Gastroesophageal sphincter (tissue), 4 donors: ENCODE results near the gene SORCS1. TPM values are rescaled to one million over a fixed set of nuclear protein-coding genes. Genes with fewer than 3 reads are reported as not detected.

Source experiments
- ATAC-seq: fragments of 150-250 bp; one replicate; pipeline ENCODE4 v1.9.1; 2016; ENCODE audit warnings: mild to moderate bottlenecking, moderate library complexity
- H3K27ac ChIP-seq, 4 donors: fragments of 200-600 bp; sonication (generic) in 3 of 4; 1 replicate in 3 of 4; 2 replicates in 1 of 4; pipeline ENCODE4 v1.5.1; 2016 to 2019
- H3K27me3 ChIP-seq: fragments of 200-600 bp; sonication (generic); one replicate; pipeline ENCODE4 v1.5.1; 2019
- H3K36me3 ChIP-seq, 2 donors: fragments of 200-600 bp; sonication (generic); one replicate each; pipeline ENCODE4 v1.5.1; 2019; ENCODE audit warnings: control low read depth in 1 of 2
- H3K4me1 ChIP-seq, 3 donors: fragments of 200-600 bp; sonication (generic); 1 replicate in 2 of 3; 2 replicates in 1 of 3; pipeline ENCODE4 v1.5.1; 2016 to 2019; ENCODE audit warnings: control low read depth in 2 of 3
- H3K4me3 ChIP-seq, 2 donors: fragments of 200-600 bp; sonication (generic); one replicate each; pipeline ENCODE4 v1.5.1; 2019; ENCODE audit warnings: mild to moderate bottlenecking in 1 of 2, moderate library complexity in 1 of 2
- H3K9me3 ChIP-seq, 3 donors: fragments of 200-600 bp; sonication (generic); one replicate each; pipeline ENCODE4 v1.5.1; 2017 to 2019; ENCODE audit warnings: control low read depth in 2 of 3
- EP300 ChIP-seq: sonication (generic); formaldehyde crosslinking; IDR thresholded peaks from one replicate; pipeline ENCODE4 v1.6.1; 2017; ENCODE audit warnings: antibody characterized with exemption, mild to moderate bottlenecking
- POLR2A ChIP-seq, 2 donors: fragments of 450-650 bp; IDR thresholded peaks; one replicate each; pipeline ENCODE4 v1.6.1; 2017; ENCODE audit warnings: antibody characterized with exemption in 2 of 2, mild to moderate bottlenecking in 2 of 2, moderate library complexity in 1 of 2
- POLR2AphosphoS5 ChIP-seq: sonication (generic); formaldehyde crosslinking; IDR thresholded peaks from one replicate; pipeline ENCODE4 v1.6.1; 2017; ENCODE audit warnings: antibody characterized with exemption
- WGBS, 2 donors: methylation state at CpG; one replicate each; pipeline ENCODE4 v1.1.5; 2018; ENCODE audit warnings: low coverage in 1 of 2; 5-methylcytosine and 5-hydroxymethylcytosine counted together
- total RNA-seq, 4 donors: library from RNA; depleted of rRNA; stranded (reverse); fragments of >200 nt; gene quantifications; one replicate each; pipeline ENCODE4 v1.1.0, GENCODE V29; 2016
- TF ChIP-seq, protein P1 (sequence below), 4 experiments: fragments of 200-600 bp in 2 of 4; fragments of 450-650 bp in 2 of 4; sonication (generic) in 1 of 4; IDR thresholded peaks; one replicate each; pipeline ENCODE4 v1.5.1; 2017 to 2019; ENCODE audit warnings: antibody characterized with exemption in 4 of 4, mild to moderate bottlenecking in 2 of 4, moderate library complexity in 2 of 4

SORCS1 gene
- total RNA-seq, 4 donors from 2014 or later, result 8.5 to 18.6 (median 10.0) TPM

DNA sequence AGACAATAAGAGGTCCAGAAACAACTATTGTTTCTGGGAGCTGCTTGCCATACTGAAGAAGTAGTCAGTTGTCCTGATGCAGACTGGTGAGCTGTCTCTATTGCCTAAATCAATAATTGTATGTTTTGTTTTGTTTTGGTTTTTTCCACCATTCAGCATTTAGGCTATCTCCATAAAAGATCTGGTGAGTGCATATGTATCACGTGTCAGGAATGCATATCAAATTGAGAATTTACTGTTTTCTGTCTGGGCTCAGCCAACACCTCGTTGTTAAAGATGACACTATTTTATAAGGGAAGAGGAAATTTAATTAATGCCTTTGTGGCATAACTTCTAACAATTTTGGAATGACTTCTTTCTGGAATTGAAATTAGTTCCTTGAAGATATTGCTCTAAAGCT lies 66.2 kb downstream of the SORCS1 start:
- 70 to 78% methylated on average over 2 of the region's 2 CpGs for WGBS, 2 donors
- peaks cover under 1% of the 10 kb centered on the region for H3K27me3 ChIP-seq
- no peaks in the 10 kb centered on the region for H3K36me3 ChIP-seq
- H3K4me1 ChIP-seq, result peaks cover 0 to 10% (median under 1%) of the 10 kb centered on the region in 3 donors
- H3K4me3 ChIP-seq, result no peak overlapping the region
- H3K27ac ChIP-seq, result no peak overlapping the region
- no peak for TF ChIP-seq EP300
- TF ChIP-seq, protein P1, sequence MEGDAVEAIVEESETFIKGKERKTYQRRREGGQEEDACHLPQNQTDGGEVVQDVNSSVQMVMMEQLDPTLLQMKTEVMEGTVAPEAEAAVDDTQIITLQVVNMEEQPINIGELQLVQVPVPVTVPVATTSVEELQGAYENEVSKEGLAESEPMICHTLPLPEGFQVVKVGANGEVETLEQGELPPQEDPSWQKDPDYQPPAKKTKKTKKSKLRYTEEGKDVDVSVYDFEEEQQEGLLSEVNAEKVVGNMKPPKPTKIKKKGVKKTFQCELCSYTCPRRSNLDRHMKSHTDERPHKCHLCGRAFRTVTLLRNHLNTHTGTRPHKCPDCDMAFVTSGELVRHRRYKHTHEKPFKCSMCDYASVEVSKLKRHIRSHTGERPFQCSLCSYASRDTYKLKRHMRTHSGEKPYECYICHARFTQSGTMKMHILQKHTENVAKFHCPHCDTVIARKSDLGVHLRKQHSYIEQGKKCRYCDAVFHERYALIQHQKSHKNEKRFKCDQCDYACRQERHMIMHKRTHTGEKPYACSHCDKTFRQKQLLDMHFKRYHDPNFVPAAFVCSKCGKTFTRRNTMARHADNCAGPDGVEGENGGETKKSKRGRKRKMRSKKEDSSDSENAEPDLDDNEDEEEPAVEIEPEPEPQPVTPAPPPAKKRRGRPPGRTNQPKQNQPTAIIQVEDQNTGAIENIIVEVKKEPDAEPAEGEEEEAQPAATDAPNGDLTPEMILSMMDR (IDR thresholded peaks at IDR 0.05), result no peak
- TF ChIP-seq POLR2AphosphoS5, result no peak
- no peak for TF ChIP-seq POLR2A (IDR thresholded peaks at IDR 0.05)
- ATAC-seq, result no peak
- H3K9me3 ChIP-seq, result no peaks in the 10 kb centered on the region

GRCh38 chr10:107094824-107095522 lies 69.5 kb downstream of the SORCS1 start:
- WGBS, 2 donors, result 83 to 96% methylated on average over 1 to 4 of the region's 6 CpGs
- no peak overlapping the region for H3K27ac ChIP-seq

GRCh38 chr10:107092321-107092720 lies 72.2 kb downstream of the SORCS1 start:
- no peak for TF ChIP-seq EP300
- TF ChIP-seq POLR2A (IDR thresholded peaks at IDR 0.05), result no peak
- TF ChIP-seq POLR2AphosphoS5, result no peak
- TF ChIP-seq, protein P1 (IDR thresholded peaks at IDR 0.05), result no peak
- Histone ChIP-seq H3K9me3 (no peaks in the 10 kb centered on the region), H3K27me3 (peaks cover 27% of the 10 kb centered on the region), H3K27ac (no peak overlapping the region), H3K4me3 (no peak overlapping the region), H3K36me3 (no peaks in the 10 kb centered on the region), H3K4me1 (peaks cover 0 to 12% (median 0%) of the 10 kb centered on the region in 3 donors)
- ATAC-seq, result no peak
- 60% methylated on average over 1 of the region's 1 CpG; no CpG with 5 or more reads in 1 of the 2 donors for WGBS, 2 donors

More at GRCh38 chr10:107094824-107095522, 69.5 kb downstream of the SORCS1 start:
- peaks cover 12% of the 10 kb centered on the region for H3K27me3 ChIP-seq
- ATAC-seq, result no peak
- no peaks in the 10 kb centered on the region for H3K36me3 ChIP-seq
- H3K9me3 ChIP-seq, result no peaks in the 10 kb centered on the region
- TF ChIP-seq, protein P1 (IDR thresholded peaks at IDR 0.05), result no peak
- no peak for TF ChIP-seq EP300
- TF ChIP-seq POLR2AphosphoS5, result no peak
- TF ChIP-seq POLR2A (IDR thresholded peaks at IDR 0.05), result no peak
- H3K4me3 ChIP-seq, result no peak overlapping the region
- peaks cover 0 to 12% (median 0%) of the 10 kb centered on the region in 3 donors for H3K4me1 ChIP-seq

DNA sequence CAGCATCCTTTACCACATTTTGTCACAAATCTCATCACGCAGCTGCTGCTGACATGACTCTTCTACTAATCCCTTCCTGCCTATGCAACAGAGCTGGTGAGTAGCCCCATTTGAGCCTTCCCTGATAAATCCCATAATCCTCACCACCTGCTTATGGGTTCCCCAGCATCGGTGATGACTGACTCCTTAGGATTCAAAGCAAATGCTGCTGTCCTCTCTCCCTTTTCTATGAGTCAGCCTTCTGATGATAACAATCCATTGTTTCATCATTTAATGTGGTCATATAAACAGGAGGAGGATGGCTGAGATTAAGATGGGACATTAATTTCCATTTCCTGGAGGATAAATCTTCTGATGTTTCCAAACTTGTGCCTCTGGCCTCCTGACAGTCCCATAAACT lies 73.4 kb downstream of the SORCS1 start:
- WGBS, 2 donors, result 25 to 50% methylated on average over 1 to 2 of the region's 2 CpGs
- Histone ChIP-seq H3K9me3 (no peaks in the 10 kb centered on the region), H3K4me3 (no peak overlapping the region), H3K27me3 (peaks cover 27% of the 10 kb centered on the region), H3K36me3 (no peaks in the 10 kb centered on the region), H3K27ac (no peak overlapping the region), H3K4me1 (peaks cover 0 to 12% (median 0%) of the 10 kb centered on the region in 3 donors)
- TF ChIP-seq EP300, result no peak
- TF ChIP-seq, protein P1 (IDR thresholded peaks at IDR 0.05), result no peak
- no peak for TF ChIP-seq POLR2AphosphoS5
- no peak for TF ChIP-seq POLR2A (IDR thresholded peaks at IDR 0.05)
- ATAC-seq, result no peak
